PC-3 (cell line): Measurements from ENCODE around the gene ZP1. TPM values are rescaled to one million over a fixed set of nuclear protein-coding genes. Genes with fewer than 3 reads are reported as not detected.

Experiments
- total RNA-seq: library from RNA; depleted of rRNA; stranded (reverse); fragments of >200 nt; gene quantifications from 2 replicates; pipeline ENCODE4 v1.2.3, GENCODE V29; 2014; rRNA removed

Gene ZP1
- total RNA-seq, 1 experiment from 2014 or later, result not detected

Other genes starting within 250 kb of the ZP1 start
- not detected in 2 replicates for gene MS4A8, start 167.9 kb upstream of the ZP1 start, total RNA-seq
- not detected in 2 replicates for gene MS4A18, start 142.8 kb upstream of the ZP1 start, total RNA-seq
- gene MS4A15, start 110.7 kb upstream of the ZP1 start, total RNA-seq, result not detected in 2 replicates
- gene MS4A10, start 82.2 kb upstream of the ZP1 start, total RNA-seq, result not detected in 2 replicates
- 67.9 and 108 TPM in 2 replicates for gene CCDC86, start 25.4 kb upstream of the ZP1 start, total RNA-seq
- gene PTGDR2, start 11.6 kb upstream of the ZP1 start, total RNA-seq, result 0.06 TPM in 1 of 2 replicates, not detected in the other
- 165 and 177 TPM in 2 replicates for gene PRPF19, start 39.0 kb downstream of the ZP1 start, total RNA-seq
- 165 and 202 TPM in 2 replicates for gene TMEM109, start 46.6 kb downstream of the ZP1 start, total RNA-seq
- 84.2 and 88.1 TPM in 2 replicates for gene TMEM132A, start 56.9 kb downstream of the ZP1 start, total RNA-seq
- gene SLC15A3, start 84.6 kb downstream of the ZP1 start, total RNA-seq, result not detected in 2 replicates
- gene CD6, start 104.1 kb downstream of the ZP1 start, total RNA-seq, result not detected in 2 replicates
- 0.11 and 0.12 TPM in 2 replicates for gene CD5, start 234.9 kb downstream of the ZP1 start, total RNA-seq